ENCODE data around the gene TSC22D2.

- TF ChIP-seq POLR2AphosphoS5 (IDR thresholded peaks at IDR 0.05; ENCODE audit: low read depth, low read length) (no peak), POLR2A (IDR thresholded peaks at IDR 0.05; ENCODE audit: low read depth, low read length) (no peak)
Observed at GRCh38 chr3:150454085-150454484, 46.0 kb downstream of the TSC22D2 start.

Data from GM12892 (cell line).